CD1c-positive myeloid dendritic cell (primary cell): Measurements from ENCODE around the gene LDB1.

ENCODE experiments used
- DNase-seq: peaks from one replicate; pipeline ENCODE4 v3.0.0-alpha.2; 2016; ENCODE audit errors: extremely low spot score

LDB1 gene

DNA sequence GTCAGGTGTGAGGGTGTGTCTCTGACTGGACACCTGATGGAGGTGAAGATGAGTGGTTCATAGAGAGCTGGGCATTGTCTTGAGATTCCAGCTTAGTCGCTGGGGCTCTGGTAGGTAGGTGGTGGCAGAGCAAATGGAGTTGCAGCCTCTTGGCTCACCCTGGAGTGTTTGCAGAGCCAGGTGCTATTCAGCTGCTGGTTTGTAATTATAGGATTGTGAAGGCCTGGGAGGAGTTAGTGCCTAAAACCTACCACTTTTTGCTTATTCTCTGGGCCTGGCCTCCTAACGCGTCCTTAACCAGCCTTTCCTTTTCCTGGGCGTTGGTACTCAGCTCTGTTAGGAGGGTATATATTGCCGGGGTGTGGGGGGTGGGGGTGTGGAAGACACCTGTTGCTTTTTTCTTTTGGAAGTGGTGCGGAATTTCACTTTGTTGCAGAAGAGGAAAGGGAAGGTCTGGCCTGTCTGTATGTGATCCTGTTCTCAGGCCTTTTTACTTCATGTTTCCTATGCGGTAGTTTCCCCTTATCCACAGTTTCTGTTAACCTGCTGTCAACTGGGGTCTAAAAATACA is 15.9 kb upstream of the LDB1 start:
- no peak for DNase-seq

DNA sequence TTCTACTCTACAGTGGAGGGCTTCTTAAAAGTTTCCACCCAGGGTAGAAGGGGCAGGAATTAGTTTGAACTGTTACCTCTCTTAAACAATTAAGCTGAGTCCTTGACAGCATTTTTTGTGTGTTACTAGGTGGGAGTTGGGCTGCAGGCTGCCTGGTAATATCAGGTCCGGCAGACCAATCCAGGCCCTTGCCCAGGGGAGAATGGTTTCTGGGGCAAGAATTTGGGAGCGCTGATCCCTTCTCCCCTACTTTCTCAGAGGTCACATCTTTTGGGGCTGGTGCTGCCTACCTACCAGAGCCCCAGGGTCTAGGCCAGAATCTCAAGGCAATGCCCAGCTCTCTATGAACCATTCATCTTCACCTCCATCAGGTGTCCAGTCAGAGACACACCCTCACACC is 14.2 kb upstream of the LDB1 start:
- no peak for DNase-seq

DNA sequence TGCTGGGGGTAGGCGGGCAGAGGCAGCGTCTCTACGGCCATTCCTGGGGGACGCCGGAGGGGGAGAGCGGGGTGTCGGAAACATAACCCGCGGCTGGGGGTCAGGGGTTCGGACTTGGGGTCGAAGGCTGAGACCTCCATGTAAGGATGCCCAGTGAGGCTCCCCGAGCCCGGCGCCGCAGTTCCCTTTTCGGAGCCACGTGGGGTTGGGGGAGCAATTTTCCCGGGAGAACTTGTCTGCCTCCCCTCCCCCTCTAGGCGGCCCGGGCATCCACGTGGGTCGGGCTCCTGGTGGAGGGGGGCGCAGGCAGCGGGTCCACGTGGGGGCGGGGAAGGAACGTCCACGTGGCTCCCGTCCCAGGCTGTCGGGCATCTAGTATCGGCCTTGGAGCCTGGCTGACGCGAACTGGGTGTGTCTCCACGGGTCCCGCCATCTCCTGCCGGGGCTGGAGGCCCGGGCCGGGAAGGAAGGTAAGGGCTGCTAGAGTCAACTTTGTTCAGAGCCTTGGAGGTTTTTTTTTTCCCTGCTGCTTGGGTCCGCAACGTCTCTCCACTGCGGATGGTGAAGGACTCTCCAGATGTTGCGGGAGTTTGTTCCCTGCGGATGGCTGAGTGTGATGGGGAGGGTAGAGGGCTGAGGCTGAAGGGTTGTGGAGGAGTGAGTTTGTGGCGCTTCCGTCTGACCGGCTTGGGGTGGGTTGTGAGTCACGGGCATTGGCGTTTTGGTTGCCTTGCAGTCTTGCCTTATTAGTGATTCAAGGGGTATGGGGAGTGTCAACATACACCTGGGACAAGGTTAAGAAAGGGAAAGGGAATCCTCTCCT is 13.4 kb upstream of the LDB1 start:
- peak; percentile 70 for DNase-seq

DNA sequence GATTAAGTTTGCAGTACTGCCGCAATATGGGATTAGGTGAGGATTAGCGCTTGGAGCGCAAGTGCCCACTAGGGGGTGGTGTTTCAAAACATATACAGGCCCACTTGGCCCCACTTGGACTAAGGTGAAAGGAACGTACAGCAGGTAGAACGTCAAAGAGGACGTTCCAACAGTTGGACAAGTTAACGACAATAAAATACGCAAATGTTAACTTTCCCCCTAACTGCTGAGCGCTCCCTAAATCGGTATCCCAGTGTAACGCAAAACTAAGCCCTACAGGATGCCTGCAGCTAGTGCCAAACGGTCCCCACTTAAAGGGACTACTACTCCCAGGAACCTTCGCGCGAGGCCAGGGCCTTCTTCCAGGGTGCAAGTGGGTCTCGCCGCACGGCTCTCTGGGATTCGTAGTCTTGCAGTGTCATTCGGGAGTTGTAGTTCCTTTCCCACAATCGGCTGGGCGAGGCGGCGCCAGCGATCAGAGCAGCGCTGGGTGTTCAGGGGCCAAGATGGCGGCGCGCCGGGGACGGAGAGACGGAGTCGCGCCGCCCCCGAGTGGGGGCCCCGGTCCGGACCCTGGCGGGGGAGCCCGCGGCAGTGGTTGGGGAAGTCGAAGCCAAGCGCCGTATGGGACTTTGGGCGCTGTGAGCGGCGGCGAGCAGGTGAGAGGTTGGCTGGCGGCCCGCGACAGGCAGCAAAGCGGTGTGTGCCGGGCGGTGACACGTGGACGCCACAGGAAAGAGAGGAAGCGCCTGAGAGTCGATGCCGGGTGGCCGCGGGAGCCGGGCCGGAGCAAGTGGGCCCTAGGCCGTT is 12.6 kb upstream of the LDB1 start, which contains the start of gene PPRC1:
Gene PPRC1 (plus strand): TSS at position 478 of the 810 bp plus-strand sequence. CDS start 29 bp downstream, at position 507.
- peak; percentile 99 for DNase-seq

DNA sequence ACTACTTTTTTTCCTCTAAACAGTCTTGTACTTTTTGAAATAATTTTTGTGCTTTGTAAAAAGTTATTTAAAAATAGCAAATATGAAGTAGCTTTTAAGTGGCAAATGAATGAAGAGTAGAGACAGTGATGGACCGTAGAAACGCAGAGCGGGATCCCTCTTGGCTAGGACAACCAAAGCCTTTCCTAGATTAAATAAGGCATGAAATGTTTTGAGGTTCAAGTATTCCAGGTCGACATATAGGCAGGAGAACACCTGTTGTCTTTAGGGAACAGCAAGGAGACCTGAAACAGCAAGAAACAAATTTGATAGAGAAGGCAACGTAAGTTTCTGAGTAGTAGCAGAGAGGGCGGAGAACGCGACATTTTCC is 12.0 kb upstream of the LDB1 start:
- no peak for DNase-seq

DNA sequence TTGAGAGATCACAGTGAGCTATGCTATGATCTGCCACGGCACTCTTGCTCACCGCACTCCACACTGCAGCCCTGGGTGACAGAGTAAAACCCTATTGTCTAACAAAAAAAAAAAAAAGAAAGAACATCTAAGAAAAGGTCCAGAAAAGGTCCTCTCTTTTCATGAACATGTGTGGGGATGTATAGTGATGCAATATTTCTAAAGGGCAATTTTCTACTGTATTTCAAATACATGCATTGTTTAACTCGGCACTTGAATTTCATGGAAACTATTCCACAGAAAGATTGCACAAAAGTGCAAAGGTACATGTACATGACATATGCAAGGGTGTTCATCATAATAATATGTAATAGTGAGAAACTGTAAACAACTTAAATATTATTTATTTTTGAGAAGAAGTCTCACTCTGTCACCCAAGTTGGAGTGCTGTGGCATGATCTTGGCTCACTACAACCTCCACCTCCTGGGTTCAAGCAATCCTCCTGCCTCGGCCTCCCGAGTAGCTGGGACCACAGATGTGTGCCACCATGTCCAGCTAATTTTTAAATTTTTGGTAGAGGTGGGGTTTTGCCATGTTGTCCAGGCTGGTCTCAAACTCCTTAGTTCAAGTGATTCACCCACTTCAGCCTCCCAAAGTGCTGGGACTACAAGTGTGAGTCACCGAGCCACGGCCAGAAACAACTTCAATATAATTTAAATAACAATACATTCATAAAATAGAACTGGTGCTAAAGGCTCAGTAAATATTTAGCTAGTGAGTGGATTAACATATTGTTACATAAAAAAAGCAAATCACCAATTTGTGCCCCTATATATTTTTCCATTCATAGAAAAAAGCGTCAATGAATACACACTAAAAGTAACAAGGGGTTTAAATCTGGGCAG is 11.4 kb upstream of the LDB1 start:
- no peak for DNase-seq

DNA sequence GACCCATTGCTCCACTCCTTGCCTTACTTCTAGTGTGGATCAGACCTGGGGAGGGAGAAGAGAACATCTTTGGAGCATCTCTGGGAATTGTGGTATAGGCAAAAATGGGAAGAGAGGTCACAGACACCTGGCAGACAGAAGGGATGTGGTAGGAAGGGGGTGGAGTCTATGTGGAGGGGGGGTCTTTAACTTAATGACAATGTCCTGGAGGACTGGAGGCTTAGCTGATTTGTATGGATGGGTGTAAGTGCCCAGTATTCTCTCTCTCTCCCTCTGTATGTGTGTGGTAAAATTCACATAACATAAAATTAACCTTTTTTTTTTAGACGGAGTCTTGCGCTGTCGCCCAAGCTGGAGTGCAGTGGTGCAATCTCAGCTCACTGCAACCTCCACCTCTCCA is 3.1 kb upstream of the LDB1 start:
- no peak for DNase-seq

DNA sequence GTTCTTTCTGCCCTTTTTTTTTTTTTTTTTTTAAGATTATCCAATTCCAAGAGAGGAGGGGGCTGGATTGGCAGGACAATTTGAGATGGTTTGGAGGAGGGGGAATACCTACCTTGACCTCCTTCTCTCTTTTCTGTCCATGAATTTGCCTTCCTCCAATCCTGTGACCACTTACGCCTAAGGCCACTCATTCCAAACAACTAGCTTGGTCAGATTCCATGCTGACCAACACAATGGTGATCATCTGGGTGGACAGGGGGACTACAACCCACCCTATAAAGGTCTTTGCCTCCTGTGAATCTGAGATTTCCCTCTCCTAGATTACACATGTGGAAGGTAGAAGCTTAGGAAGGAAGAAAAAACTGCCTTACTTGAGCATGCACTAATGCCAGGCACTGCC is 2.3 kb upstream of the LDB1 start:
- no peak for DNase-seq

DNA sequence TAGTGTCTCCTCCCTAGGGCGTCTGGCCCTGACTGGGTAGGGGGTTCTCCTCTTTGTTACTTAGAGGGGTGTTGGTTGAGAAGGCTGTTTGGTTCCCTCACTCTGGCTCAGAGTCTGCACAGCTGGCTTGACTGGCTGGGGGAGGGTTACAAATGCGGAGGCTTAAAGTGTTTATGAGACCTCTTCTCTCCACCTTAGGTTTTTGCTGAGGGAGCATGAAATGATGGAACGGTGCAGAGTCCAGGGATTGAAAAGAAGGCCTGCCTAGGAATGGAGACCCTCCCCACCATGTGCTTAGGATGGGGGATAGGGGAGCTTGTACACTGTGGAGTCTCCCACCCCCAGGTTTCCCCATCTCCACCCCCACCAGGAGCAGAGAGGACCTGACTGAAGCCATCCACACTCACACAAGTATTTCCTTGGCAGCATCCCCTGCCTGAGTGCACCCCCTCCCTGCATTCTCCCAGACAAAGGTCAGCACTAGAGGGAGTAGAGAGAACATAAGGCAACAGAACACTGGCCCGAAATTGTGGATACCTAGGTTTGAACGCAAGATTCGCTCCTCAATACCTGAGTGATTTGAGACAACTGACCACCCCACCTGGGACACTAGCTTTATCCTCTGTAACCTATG is 1.7 kb upstream of the LDB1 start:
- DNase-seq: no peak

DNA sequence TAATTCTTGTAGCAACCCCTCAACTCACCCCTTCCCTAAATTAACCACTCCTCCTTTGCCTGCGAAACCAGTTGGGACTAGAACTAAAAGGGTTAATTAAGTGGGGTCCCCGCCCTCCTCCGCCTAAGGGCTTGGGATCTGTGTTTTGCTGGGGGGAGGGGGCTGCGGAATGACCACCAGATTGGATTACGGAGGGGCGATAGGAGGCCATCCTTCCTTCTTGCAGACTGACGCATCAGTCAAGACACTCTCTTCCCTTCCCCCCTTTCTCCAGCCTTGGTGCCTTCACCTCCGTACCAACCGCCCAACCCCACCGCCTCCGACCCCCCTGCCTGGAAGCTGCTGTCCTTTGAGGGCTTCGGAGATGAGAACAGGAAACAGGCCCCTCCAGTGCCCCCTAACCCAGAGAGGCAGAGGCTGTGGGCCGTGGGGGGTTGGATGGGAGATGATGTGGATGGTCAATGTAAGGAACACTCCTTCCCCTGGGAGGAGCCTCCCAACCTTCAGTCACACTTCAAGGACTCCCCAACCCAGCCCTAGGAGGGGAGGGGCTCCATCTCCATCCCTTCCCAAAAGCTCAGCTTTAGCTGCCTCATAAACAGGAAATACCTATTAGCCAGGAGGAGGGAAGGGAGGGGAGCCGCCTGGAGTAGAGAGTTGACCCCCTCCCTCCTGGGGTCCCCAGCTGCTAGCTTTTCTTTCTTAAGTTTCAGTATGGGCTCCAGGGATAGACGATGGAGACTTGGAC is 997 bp upstream of the LDB1 start:
- no peak for DNase-seq

DNA sequence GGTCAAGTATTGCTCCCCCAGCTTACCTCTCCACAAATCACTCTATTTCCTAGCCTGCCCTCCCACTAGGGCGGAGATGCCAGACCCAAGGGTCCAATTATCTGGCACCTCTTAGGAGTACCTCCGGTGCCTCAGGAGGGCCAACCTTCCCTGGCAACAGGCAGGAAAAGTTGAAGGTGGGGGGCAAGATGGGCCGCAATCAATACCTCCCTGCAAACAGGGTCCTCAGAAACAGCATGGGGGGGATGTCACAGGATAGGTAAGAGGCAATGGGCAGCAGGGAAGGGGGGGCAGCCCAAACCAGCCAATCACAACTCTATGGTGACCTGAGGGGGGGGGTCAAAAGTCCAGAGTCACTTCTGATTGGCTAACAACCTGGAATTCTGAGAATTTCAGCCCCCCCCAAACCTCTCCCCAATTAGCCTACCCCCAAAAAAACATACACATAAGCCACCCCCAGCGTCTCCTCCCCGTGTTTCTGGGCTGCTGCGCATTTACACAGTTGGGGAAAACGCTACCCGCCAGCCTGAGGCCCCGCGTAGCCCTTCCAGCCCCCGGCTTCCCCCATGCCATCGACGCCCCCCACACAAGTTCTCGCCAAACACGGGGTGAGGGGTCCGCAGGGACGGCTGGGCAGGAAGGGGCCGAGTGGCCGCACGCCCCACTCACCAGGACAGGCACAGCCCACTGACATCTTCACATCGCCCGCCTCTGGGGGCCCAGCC is 589 bp downstream of the LDB1 start:
- DNase-seq: peak; percentile 38

DNA sequence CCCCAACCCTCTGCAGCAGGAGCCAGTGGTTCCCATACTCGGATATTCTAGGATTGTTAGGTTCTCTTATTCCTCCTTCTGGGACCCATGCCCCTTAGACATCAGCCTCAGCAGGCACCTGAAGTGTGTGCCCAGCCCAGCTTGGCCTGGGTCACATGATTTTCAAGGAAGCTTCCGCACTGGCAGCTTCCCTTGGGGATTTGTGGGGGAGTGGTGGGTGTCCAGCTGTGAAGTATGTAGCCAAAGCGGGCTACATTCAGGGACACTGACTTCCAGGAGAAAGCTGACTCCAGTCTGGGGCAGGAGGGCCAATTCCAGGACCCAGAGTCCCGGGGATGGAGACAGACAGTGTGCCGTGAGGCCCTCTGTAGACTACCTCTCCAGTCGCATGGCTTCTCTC is 1.3 kb downstream of the LDB1 start:
- DNase-seq: peak; percentile 58

DNA sequence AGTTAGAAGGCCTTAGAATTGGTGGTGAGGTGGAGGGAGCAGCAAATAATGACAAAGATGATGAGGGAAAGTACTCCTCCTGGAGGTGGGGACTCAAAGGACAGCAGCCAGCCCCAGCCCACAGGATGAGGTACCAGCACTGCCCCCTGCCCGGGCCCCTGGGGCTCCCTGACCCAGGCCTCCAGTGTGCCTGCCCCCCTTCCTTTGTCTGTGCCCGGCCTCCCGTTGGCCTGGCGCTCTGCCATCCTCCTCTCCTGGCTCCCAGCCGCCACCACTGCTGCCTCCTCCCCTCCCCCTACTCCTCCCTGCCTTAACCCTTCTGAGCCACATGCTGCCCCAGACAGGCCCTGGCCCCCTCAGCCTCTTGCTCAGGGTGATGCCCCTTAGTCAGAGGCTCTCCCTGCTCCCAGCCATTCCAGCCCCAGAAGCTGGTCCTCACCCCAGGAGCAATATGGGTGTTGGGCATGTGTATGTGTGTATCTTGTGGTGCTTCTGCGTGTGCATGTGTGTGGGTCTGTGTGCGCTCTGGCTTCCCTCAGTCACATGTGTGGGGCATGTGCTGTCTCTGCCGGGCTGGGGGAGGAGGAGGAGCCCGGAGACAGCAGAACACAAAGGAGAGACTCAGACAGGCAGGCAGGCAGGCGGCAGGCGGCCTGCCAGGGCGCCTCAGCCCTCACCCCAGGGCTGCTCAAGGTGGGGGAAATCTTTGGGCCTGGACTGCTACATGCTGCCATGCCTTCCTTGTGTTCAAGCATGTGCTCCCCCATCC is 2.6 kb downstream of the LDB1 start:
- DNase-seq: peak; percentile 45

DNA sequence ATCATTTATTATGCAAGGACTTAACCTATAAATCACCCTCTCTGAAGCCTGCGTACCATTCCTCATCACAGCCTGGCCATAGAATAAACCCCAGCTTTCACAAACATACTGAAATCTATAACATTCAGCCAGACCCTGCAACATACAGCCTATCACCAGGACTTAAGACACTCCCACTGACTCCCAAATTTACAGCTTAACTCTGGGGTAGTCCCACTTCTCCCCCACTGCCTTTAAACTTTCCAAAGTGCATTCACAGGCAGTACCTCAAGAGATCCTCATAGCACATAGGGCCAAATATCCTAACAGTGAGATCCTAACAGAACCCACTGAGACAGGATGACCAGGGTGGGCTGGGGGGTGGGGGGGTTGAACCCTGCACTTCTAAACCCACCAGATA is 3.5 kb downstream of the LDB1 start:
- DNase-seq: no peak

DNA sequence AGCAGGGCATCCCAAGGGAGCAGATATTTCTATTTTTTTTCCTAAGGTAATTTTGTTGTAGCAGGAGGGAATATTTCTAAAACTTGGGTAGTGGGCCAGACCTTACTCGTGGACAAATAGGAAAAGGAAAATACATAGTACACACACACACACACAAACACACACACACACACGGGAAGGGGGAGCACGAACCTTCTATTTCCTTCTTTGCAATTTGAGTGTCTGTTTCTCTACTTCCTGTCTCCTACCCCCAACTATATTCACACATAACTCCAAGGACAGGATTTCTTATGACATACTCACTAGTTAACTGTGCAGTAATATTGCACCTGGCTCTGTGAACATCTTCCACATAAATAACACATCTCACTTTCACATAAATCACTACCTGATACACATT is 4.4 kb downstream of the LDB1 start:
- peak; percentile 13 for DNase-seq

DNA sequence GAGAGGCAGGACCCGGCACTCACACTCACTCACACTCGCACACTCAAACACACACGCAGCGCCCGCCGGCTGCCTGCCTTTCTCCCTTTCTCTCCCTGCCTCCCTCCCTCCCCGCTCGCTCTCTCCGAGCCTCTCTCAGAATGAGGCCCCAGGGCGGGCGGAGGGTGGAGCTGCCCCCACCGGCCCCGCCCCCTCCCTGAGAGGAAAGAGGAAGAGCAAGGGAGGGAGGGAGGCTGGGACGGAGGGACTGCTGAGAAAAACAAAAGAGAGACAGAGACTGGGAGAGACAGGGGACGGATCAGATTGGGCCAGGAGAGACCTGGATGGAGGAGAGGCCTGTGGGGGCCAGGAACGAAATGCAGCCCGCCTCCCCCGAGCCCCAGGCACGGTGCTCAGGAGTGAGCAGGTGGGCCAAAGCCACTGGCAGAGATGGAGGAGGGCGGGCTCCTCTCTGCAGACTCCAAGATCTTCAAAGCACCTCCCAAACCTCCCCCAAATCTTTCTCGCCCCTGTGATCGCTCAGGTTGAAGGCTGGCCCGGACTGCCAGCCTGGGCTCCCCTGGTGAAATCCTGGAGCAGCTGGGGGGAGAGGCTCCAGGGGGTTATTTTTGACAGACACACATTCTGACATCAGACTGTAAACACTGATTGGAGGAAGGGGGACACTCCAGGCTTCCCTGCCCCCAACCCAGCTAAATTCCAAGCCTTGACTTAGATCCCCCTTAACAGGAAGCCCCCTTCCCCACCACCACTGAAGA is 5.1 kb downstream of the LDB1 start:
- DNase-seq: peak; percentile 87

DNA sequence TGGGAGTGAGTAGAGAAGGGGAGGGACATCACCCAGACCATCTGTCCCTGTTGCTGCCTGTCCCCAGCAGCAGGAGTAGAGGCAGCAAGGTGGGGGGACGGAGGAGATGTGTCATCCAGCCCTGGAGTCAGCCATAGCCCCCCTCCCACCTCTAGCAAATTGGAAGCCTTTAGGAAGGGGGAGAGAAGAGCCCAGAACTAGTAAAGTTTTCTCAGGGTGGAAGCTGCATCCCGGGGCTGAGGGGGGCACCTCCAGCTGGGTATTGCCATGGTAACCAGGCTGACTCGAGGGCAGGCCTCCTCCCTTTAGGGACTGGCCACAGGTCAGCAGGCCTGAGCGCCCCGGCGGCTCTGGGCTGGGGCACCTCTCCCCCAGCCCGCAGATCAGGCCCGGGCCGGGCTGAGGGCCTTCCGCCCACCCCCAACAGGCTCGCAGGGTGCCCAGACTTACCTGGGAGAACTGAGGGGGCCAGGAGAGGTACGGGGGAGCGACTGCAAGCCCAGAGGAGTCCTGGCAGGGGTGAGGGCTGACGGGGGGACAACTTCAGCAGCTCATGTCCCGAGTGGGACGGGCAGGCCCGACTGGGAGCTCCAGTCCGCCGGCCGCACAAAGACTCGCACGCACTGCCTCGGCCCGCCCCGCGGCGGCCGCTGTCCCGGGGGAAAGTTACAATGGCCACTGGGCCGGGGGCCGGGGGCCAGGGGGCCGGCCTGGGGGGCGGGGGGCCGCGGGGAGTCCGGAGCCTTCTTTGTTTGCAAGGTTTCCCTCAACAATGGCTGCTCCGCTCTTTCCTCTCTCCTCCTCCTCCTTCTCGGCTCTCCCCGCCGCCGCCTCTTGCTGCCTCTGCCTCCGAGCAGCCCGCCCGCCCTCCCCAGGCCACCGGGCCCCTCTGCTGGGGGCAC is 6.0 kb downstream of the LDB1 start:
- DNase-seq: peak; percentile 27
